CD4-positive, alpha-beta T cell treated with Interleukin-12 subunit alpha and Interleukin-12 subunit beta, for 1 hour (primary cell): ENCODE data around the gene ATAD3A.
"Not testable (repeated sequence)": the region's sequence is repeated elsewhere in the genome, so short reads cannot be mapped to it uniquely, and the experiment has no call there.

Source experiments
- DNase-seq: peaks from one replicate; pipeline ENCODE4 v3.0.0-alpha.2; 2020

The ATAD3A gene

GRCh38 chr1:1511533-1512285 is at the start of gene ATAD3A:
TSS of gene ATAD3A (plus strand) at chr1:1512162. CDS start at chr1:1512269, 107 bp downstream.
- peak; percentile 97 for DNase-seq

GRCh38 chr1:1462318-1462966 is 49.5 kb upstream of the ATAD3A start:
- peak; percentile 24 for DNase-seq

- no peak for DNase-seq
Measured at GRCh38 chr1:1463312-1463711, 48.6 kb upstream of the ATAD3A start.

GRCh38 chr1:1468196-1468985 is 43.6 kb upstream of the ATAD3A start:
- not testable (repeated sequence) for DNase-seq

GRCh38 chr1:1470626-1471388 is 41.2 kb upstream of the ATAD3A start:
- peak; percentile 11 for DNase-seq

GRCh38 chr1:1471389-1472052 is 40.4 kb upstream of the ATAD3A start, which contains the start of gene ATAD3B:
TSS of gene ATAD3B (plus strand) at chr1:1471765. CDS start at chr1:1471885, 120 bp downstream.
- peak; percentile 94 for DNase-seq

GRCh38 chr1:1472053-1472876 is 39.7 kb upstream of the ATAD3A start:
- peak; percentile 8 for DNase-seq

GRCh38 chr1:1476011-1476410 is 36.0 kb upstream of the ATAD3A start:
- DNase-seq = not testable (repeated sequence)

GRCh38 chr1:1477206-1477605 is 34.8 kb upstream of the ATAD3A start:
- no peak for DNase-seq

- no peak for DNase-seq
Measured at GRCh38 chr1:1479547-1480487, 32.1 kb upstream of the ATAD3A start.

- DNase-seq = not testable (repeated sequence)
Measured at GRCh38 chr1:1480488-1480867, 31.5 kb upstream of the ATAD3A start.

- DNase-seq = not testable (repeated sequence)
Measured at GRCh38 chr1:1481811-1482210, 30.2 kb upstream of the ATAD3A start.

- DNase-seq = no peak
Measured at GRCh38 chr1:1482856-1483255, 29.1 kb upstream of the ATAD3A start.

GRCh38 chr1:1483714-1484113 is 28.2 kb upstream of the ATAD3A start:
- DNase-seq = no peak

- not testable (repeated sequence) for DNase-seq
Measured at GRCh38 chr1:1484976-1485750, 26.8 kb upstream of the ATAD3A start.

- not testable (repeated sequence) for DNase-seq
Measured at GRCh38 chr1:1485755-1486317, 26.1 kb upstream of the ATAD3A start.

- no peak for DNase-seq
Measured at GRCh38 chr1:1487701-1488100, 24.3 kb upstream of the ATAD3A start.

GRCh38 chr1:1489231-1489630 is 22.7 kb upstream of the ATAD3A start:
- DNase-seq = no peak

- DNase-seq = no peak
Measured at GRCh38 chr1:1489861-1490260, 22.1 kb upstream of the ATAD3A start.
